Measurements from ENCODE around the gene SLC19A2.

Gene SLC19A2

DNA sequence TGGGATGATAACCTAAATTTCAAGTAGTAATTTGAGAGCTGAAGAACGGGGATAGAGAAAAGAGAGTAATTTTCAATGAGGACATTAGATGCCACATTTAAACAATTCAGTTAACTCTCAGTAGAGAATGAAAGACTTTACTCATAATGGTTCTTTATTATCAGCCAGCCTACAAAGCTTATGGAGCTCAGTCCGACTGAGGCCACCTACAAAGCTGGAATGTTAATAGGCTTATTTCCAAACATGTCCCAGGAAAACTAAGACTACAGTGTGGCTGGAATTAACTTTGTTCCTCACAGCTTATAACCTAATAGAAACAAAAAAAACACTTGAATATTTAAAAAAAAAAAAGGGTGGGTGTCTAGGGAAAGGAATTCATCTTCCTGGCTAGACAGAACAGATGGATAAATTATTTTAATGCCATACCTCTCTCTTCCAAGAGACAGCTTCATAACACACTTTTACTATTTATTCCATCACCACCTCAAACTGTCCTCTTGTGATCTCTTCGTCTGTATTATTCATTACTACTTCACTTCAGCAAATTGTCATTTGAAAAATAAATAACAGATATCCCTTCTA lies 9.8 kb downstream of the SLC19A2 start:
- DNase-seq (ENCODE audit: low spot score), result no peak

DNA sequence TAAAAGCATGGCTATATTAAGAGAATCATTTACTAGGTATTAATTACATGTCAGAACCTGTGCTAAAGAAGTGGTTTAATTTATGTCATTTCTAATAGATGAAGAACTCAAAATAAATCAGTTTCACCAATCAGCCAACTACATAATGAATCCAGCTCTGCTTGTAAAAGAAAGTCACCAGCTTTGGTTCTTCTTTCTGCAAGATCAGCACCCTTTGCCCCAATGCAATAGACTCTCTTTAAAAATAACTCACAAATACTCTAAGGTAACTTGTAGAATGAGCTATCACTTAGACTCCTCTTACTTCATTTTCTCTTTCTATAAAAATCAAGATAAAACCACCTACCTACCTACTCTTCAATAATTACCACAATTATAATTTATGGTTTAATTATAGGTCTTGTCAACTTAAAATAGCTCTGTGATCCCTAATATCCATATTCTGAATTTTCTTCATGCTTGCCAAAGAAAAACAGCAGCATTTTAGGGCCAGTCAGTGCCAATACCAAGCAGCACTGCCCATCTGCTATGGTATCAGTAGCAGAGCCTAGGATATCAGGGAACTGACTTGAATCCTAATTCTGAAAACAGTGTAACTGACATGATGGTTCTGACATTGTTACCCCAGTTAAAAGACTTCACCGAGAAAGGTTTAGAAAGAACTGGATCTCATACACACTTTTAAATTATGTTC lies 11.3 kb downstream of the SLC19A2 start:
- no peak for DNase-seq (ENCODE audit: low spot score)

DNA sequence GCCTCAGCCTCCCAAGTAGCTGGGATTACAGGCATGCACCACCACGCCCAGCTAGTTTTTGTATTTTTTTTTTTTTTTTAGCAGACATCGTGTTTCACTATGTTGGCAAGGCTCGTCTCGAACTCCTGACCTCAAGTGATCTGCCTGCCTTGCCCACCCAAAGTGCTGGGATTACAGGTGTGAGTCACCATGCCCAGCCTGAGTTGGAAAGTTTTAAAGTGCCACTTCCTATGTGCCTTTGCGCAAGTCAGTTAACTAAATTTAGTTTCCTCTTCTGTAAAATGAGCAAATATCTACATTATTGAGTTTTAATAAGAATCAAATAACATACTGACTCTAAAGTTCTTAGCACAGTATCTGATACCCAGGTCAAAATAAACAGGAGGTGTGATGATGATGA lies 12.4 kb downstream of the SLC19A2 start:
- DNase-seq (ENCODE audit: low spot score), result no peak

DNA sequence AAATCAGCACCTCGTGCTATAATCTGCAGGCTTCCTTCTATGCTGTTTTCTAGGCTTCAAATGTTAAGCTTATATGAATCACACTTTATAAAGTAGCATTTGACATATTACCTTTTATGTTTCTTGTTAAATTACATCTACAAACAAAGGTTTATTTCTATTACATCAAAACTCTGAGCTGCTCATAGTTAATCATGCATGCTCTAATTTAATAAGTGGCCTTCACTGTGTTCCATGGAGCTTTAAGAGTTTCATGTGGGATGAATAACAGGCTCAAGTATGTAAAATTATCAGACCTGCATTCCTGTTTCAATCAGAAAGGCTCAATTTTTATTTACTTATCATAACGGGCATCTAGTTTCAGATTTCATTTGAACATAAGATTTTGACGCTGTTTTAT lies 13.0 kb downstream of the SLC19A2 start:
- no peak for DNase-seq (ENCODE audit: low spot score)

DNA sequence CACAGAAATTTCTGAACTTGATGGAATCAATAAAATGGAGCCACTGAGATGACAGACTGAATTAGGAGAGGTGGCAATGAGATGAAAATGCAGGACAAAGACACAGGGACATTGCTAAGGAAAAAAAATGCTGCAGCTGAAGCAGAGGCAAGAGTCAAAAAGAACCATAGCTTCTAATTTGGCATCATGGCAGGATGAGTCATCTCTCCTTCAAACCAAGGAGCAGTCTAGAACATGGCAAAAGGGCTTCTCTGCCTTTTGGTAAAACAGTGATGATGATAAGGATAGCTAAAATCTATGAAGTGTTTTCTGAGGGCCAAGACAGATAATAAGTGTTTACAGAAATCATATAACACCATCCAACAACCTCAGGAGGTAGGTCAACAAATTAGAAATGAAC lies 16.8 kb downstream of the SLC19A2 start:
- DNase-seq (ENCODE audit: low spot score), result no peak

DNA sequence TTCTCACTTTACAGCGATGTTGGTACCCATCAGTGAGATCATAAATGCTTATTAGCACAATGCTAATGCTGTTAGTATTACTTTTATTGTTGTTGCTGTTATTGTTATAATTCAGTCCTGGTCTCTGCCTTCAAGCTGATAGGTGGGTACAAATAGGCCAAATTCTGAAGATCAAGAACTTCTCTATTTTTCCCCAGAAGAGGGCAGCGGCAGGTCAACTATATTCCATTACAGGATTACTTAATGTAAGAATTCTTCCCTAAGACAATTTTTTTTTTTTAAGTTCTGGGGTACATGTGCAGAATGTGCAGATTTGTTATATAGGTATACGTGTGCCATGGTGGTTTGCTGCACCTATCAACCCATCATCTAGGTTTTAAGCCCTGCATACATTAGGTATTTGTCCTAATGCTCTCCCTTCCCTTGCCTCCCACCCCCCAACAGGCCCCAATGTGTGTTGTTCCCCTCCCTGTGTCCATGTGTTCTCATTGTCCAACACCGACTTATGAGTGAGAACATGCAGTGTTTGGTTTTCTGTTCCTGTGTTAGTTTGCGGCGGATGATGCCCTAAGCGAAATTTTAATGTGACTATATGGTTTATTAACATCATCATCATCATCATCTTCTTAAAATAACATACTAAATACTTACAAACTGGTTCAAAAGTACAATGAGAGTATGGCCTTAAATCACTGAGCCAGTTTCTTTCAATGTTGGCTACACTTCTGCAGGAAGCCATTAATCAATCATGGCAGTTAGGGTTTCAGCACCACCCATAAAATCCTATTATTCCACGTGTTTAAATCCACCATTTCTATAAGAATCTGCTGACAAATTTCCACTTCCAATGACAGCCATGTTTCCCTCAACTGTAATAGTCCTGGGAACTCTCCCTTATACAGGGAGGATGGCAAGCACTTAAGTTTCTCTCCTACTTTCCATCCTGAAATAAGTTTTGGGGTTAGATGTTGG lies 19.2 kb downstream of the SLC19A2 start:
- no peak for DNase-seq (ENCODE audit: low spot score)

DNA sequence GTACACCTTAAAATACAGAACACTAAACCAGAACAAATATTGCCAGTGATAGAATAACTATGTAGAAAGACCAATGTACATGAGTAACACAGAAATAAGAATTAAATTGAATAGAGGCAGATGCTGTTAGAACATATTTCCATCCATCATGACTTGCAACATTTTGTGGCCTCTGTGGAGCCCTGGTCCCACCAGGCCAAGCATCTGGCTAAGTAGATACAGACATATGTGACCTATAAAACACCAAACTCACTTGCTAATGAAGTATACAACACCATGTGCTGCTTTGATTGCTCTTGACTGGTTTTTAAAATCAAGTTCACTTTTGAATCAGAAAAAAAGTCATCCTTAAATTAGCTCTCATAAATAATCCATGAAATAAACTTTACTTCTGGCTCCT lies 20.5 kb downstream of the SLC19A2 start:
- DNase-seq (ENCODE audit: low spot score), result no peak

DNA sequence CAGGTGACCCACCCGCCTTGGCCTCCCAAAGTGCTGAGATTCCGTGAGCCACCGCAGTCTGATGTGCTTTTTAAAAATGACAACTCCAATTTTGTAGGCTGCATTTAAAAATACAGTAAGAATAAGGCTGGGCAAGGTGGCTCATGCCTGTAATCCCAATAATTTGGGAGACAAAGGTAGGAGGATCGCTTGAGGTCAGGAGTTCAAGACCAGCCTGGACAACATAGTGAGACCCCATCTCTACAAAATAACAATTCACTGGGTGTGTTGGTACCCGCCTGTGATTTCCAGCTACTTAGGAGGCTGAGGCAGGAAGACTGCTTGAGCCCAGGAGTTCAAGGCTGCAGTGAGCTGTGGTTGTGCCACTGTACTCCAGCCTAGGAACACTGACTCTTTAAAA lies 23.4 kb downstream of the SLC19A2 start:
- no peak for DNase-seq (ENCODE audit: low spot score)

DNA sequence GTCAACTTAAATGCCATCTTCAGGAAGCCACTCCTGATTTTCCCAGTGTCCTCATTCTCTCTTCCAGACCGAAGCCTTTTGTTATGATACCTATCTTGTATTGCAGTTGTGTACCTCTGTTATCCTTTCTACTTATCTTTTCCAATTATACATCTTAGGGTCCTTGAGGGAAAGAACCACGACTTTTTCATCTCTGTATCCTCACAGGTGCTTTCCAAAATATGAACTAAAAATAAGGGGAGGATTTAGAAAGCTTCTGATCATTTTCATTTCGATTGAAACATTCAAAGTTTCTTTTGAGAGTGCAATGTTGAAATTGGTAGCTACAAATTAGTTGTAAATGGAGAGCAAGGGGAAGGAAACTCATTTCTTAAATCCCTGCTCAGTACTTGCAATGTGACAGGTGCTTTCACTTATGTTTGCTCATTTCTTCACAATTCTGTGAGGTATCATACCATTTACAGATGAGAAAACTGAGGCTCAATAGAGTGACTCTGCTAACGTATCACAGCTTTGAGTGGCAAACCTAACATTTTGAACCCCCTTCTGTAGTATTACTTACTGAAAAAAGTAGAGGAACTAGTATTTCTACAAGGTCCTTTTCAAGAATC lies 24.2 kb downstream of the SLC19A2 start:
- DNase-seq (ENCODE audit: low spot score), result no peak

DNA sequence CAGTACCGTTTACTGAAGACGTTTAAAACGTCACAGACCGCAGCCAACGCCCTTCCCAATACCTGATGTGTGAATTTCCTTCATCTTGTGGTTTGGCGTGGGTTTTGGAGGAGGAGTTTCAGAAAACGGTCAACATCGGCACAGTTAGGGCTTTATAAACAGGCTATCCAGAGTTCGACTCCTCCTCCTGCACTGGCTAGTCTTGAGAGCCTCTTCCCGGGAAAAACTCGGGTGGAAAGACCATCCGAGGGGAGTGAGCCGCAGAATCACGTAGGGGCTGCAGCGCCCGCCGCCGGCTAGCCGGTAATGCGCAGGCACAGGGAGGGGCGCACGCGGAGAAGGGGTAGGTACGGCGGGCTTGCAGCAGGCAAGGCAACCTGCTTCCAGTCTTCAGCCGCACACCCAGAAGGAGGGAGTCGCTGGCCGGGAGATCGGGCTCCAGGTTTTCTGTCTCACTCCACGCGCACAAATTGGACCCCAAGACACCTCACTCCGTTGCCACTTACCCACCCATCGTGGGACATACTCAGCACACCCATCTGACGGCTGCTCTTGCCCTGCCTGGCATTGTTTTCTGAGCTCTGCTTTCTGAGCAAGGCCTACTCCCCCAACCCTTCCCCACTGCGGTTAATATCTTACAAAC lies 25.4 kb downstream of the SLC19A2 start:
- DNase-seq (ENCODE audit: low spot score), result no peak

DNA sequence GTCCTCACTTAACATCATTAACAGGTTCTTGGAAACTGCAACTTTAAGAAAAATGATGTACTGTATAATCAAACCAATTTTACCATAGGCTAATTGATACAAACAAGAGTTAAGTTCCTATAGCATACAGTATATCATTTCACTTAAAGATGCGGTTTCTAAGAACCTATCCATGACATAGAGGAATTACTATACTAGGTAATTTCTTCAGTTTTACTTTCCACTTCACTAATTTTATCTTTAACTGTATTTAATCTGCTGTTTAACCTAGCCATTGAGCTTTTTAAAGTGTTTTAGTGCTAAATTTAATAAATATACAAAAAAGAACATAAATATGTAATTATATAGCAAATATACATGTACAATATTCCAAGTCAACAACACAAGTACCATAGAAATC lies 28.3 kb downstream of the SLC19A2 start:
- DNase-seq (ENCODE audit: low spot score), result no peak

DNA sequence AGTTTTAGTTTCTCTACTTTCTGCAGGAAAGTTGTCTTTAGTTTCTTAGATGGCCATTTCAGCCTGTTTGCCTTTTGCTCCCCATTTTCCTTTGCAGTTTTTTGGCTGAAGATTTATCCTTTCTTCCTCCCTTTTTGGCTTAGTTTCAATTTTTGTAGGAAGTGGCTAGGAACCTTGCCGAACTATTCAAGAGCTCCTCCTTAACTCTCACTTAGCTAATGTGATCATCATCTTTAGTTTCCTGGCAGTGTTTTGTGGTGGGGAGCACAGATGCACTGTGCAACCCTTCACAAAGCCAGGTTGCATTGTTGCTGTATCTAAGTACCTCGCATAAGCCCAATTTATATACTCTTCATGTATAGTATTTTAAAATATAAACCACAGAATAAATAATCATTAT lies 29.7 kb downstream of the SLC19A2 start:
- DNase-seq (ENCODE audit: low spot score), result no peak

DNA sequence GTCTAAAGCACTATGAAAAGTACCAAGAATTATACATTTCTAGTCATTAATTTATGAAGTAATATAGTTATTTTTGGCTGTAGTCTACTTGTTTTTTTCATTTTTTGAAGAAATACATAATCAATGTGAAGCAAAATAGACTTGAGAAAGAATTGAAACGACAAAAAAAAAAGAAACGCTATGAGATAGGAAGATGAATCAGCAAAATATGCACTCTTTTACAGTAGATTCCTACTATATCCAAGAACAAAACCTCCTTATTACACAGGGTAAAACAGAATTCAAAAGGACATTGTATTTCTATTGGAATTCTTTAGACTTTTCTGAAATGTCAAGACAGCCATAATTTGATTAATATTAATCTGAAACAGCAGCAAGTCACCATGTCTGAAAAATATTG lies 32.8 kb downstream of the SLC19A2 start:
- no peak for DNase-seq (ENCODE audit: low spot score)

DNA sequence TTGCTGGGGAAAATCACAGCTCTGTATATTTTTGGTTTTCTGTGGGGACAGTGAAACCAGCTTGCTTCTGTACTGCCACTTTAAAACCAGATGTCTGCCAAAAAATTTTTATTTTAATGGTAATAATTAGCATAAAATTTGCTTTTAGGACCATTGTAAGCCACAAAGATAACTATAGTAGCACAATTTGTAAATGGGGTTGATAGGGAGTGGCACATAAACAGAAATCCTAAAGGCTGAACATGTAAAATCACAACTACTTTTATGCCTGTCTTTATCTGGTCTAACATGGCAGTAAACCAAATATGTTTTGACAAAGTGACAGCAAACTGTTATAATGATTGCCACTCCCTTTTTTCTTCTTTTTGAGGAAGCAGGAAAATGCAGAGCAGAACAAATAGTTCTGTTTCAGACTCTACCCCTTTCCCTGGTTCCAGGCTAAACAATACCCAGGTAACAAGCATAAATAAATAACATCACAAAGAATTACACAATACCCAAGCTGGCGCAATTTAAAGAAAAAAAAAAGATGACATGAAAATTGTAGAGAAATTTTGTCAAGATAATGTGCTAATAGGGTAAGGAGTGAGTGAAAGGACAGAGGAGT lies 34.4 kb downstream of the SLC19A2 start:
- DNase-seq (ENCODE audit: low spot score), result no peak

DNA sequence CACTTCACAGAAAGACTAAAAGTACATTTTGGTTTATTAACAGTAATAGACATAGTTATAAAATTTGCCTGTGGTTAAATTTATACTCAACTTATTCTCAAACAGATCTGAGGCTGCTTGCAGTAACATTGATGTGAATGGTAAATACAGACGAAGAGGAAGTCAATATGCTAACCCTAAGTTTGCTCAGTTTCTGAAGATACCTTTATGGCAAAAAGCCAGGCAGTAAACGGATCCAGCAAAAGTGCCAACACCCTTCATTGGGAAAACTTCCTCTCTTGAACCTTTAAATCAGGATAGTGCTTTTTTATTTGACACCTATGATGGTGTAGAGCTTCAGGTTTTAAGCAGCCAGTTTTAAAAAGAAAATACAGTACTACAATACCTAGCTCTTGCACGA lies 41.8 kb downstream of the SLC19A2 start:
- no peak for DNase-seq (ENCODE audit: low spot score)

DNA sequence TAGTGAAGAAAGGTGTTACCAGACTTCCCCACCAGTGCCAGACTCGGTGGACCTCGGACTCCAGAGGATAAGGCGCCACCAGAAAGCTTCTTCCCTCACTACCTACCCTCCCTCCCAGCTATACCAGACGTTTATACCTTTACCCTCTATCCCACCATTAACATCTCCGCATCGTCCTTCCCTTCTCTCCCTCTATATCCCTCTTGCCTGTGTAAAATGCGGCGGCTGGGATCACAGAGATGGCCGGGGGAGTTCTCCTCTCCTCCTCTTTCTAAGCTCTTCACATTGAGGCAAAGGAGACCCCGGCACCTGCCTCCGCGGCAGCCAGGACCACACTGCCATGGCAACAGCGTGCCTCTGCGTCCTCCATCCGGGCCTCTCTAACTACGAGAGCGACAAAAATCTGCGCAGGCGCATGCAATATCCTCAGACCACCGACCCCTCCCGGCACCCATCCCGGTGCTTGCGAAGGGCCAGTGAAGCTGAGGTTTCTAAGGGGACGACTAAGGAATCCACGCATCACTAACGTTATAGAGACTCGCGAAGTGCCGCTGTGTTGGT lies 58.6 kb downstream of the SLC19A2 start, which contains the start of gene CCDC181:
Gene CCDC181 (minus strand): TSS at position 394 of the 561 bp plus-strand sequence. CDS start 2,547 bp downstream, outside the sequence.
- DNase-seq (ENCODE audit: low spot score), result peak; percentile 66

DNA sequence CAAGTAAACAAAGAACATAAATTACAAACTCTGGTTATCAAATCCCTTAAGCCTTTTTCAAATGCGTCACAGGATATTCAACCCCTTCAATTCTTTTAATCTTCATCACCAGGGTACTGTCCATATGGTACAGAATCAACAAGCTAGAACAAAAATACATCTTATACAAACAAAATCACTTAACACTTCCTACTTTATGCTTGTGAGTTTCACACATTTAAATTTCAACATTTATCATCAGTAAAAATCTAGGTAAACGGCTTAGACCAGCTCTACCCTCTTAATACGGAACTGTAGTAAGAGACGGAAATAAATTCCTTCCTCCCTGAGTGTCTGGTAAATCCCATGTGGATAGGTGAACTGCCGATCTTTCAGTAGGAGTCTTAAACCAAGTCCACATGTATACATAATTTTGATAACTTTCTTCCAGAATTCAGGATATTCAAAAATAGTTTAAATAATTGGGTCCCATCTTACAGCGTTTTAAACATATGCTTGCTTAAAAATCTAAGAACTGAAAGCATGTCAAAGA lies 59.5 kb downstream of the SLC19A2 start:
- DNase-seq (ENCODE audit: low spot score), result no peak

DNA sequence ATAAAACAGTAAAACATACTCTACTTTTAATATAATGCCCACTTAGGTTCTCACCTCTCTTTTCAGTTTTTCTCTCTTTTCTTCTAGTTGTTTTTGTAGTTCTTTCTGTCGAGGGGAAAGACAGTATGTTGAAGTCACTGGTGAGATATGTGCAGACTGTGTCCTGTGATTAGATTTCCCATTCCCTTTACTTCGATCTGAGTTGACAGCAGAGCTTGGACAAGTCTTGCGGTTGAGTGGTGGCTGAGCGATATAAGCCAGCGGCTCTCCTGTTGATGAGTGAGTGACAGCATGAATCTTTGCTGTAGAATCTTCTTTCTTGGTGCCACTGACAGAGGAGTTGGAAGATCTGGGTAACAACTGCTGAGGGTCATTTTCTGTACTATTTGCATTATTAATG lies 64.4 kb downstream of the SLC19A2 start:
- no peak for DNase-seq (ENCODE audit: low spot score)

DNA sequence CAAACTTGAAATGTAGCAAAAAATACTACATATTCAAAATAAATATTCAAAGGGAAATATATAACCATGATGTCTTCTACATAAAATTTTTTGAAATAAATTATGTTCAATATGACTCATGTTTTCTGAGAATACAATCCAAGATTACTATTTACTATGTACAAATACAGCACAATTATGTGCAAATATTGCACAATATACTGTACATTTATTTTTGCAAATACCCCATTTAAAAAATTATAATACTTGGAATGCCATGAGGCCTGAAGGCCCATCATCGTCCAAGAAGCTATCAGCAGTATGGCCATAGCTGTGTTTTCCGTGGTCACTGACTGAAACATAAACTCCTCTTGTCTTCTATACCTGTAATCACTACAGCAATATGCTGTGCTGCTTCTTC lies 70.8 kb downstream of the SLC19A2 start:
- DNase-seq (ENCODE audit: low spot score), result no peak
